Fibroblast of pulmonary artery (primary cell): ENCODE measurements around the gene CAPN11.

Experiments used
- DNase-seq: peaks from one replicate; pipeline ENCODE4 v3.0.0-alpha.2; 2010; ENCODE audit warnings: low read depth
- H3K4me3 ChIP-seq: replicated peaks from 2 replicates; pipeline ENCODE4 v1.5.1; 2011; ENCODE audit warnings: low read depth, mild to moderate bottlenecking, control low read depth, low read length, moderate library complexity
- CTCF ChIP-seq: IDR thresholded peaks from 2 replicates; pipeline ENCODE4 v1.5.1; 2011; ENCODE audit warnings: mild to moderate bottlenecking, control low read depth, low read length, inconsistent platforms; ENCODE audit errors: missing control alignments

CAPN11 gene

GRCh38 chr6:44176762-44177509 lies 18.3 kb downstream of the CAPN11 start:
- TF ChIP-seq CTCF: no peak
- no peak for DNase-seq
- no peak overlapping the region for H3K4me3 ChIP-seq

DNA sequence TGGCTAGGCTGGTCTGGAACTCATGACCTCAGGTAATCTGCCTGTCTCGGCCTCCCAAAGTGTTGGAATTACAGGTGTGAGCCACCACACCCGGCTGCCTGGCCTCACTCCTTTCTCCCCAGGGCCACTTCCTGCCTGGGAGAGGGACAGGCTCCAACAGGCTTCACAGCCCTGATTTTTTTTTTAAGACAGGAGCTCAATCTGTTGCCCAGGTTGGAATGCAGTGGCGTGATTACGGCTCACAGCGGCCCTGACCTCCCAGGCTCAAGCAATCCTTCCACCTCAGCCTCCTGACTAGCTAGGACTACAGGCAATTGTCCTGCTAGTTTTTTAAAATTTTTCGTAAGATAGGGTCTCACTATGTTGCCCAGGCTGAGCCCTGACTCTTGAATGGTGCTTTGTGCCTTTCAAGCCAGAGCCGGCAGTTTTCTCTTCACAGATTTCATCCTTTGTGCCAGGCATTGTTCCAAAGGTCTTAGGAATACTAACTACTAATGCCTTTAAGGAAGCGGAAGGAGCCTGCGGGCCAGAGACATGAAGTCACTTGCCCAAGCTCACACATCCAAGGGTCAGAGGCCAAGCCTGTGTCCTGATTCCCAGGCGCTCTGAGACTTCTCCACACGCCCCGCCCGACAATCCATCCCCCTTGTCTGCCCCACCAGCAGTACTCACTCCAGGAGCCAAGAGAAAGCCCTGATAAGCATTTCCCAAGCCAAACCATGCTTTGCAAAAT lies 19.2 kb downstream of the CAPN11 start:
- peak; percentile 96 for DNase-seq
- no peak overlapping the region for H3K4me3 ChIP-seq
- TF ChIP-seq CTCF: no peak

- no peak for DNase-seq
Measured at GRCh38 chr6:44178424-44179071, 19.9 kb downstream of the CAPN11 start.

GRCh38 chr6:44179072-44179536 lies 20.5 kb downstream of the CAPN11 start:
- no peak for DNase-seq
- no peak for TF ChIP-seq CTCF
- H3K4me3 ChIP-seq: no peak overlapping the region

More at GRCh38 chr6:44178424-44179071, 19.9 kb downstream of the CAPN11 start:
- no peak overlapping the region for H3K4me3 ChIP-seq
- no peak for TF ChIP-seq CTCF

GRCh38 chr6:44179648-44180047 lies 21.0 kb downstream of the CAPN11 start:
- TF ChIP-seq CTCF: no peak
- no peak for DNase-seq
- no peak overlapping the region for H3K4me3 ChIP-seq

- H3K4me3 ChIP-seq: no peak overlapping the region
- no peak for TF ChIP-seq CTCF
- DNase-seq: no peak
Measured at GRCh38 chr6:44180406-44180805, 21.8 kb downstream of the CAPN11 start.
